Activated T-cell treated with anti-CD3 and anti-CD28 coated beads for 48 hours (primary cell): Measurements from ENCODE around the gene LRCH3.

Experiments
- DNase-seq: peaks from one replicate; pipeline ENCODE4 v3.0.0-alpha.2; 2020; ENCODE audit warnings: low read depth

LRCH3 gene

DNA sequence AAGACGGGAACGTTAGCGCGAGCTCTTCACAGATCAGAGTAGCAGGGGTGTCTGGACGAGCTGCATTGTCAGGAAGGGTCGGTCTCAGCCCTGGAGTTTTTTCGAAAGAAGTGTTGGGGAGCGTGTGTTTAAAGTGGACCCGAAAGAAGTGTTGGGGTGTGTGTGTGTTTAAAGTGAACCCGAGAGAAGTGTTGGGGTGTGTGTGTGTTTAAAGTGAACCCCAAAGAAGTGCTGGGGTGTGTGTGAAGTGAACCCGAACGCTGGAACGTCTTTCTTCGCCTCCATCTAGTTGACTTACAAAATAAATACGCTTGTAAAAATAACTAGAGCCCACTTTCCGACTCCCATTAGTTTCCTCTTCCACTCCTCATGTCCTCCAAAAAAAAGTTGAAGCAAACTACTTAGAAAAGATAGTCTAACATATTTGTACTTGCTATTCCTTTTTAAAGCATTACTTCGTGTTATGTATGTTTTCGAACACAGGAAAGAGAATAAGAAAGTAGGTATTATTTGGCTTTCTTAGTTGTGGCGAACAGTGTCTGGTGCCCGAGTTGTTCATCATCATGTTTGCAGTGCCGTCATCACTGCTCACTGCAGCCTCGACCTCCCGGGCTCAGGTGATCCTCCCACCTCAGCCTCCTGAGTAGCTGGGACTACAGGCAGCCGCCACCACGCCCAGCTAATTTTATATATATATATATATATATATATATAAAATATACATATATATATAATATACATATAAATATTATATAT, 1.0 kb downstream of the LRCH3 start:
- DNase-seq, result no peak

DNA sequence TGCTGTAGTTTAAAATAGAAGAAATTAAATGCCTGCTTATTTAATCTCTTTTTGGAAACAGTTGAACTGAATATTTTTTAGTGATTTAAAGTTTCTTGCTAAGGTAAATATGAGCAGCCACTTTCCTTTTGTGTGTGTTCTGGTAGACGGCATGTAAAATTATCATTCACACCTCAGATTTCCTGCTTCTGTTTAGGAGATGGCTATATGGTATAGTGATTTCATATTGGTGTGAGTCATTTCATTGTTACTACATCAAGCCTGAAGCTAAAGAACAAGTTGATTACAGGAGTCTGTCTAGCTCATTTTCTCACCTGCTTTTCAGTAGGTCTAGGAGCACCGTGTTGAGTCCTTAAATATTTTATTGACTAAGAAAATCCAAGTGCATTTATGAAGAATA, 2.2 kb downstream of the LRCH3 start:
- DNase-seq, result no peak

DNA sequence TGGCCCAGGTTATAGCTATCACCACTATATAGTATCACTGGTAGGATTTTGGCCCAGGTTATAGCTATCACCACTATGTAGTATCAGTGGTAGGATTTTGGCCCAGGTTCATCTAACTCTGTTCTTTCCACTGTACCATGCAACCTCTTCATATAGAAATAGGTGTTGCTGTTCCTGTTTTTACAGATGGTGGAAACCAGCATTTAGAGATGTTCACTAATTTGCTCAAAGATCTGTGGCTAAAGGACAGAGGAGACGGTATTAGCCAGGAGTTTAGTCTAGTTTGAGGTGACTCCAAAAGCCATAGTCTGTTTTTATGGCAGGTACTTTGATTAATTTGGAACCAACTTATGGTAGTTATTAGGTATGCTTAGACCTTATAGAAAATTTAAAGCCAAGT, 3.1 kb downstream of the LRCH3 start:
- DNase-seq, result no peak

DNA sequence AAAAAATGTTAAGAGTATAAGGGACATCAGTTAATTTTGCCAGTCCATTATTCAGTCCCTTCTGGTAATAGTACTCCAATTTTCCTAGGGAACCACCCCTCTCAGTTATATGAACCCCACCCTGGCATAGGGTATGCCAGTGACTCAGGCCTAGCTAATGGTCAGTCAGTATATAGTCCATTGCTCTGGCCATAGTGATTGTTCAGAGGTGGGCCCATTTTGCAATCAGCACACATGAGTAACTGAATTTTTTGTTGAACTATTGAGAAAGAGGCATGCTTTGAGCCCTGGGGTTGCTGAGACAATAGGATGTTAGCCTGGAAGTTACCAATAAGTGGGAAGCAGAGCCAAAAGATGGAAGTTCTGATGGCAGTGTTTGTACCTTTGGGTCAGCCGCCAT, 4.1 kb downstream of the LRCH3 start:
- no peak for DNase-seq

DNA sequence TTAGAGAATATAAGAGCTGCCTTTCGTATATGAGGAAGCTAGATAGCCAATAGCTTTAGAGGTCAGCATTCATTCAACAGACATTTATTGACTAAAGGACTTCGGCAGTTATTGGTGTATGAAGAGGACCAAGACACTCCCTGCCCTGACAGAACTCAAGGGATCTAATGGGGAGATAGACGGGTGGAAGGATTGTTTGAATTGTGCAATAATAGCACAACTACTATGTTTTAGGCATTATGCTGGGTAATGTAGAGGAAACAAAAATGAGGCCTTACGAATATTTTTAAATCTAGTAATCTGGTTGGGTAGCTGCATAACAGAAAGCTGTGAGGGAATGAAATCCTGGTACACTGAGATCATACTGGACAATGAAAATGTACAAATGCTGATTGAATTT, 5.0 kb downstream of the LRCH3 start:
- no peak for DNase-seq

- no peak for DNase-seq
Observed at GRCh38 chr3:197798863-197799262, 7.8 kb downstream of the LRCH3 start.

DNA sequence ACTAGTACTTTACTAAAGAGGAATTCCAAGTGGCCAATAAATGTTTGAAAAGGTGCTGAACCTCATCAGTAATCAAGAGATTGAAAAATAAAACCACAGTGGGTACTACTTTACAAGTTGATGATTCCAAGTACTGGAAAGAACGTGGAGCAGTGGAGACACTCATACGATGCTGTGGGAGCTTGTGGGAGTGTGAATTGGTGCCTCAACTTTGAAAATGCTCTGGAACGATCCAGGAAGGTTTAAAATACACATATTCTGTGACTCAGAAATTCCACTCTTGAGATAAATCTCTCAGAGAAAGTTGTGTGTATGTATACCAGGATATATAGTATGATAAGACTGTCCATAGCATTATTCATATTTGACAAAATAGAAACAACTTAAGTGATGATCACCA, 9.3 kb downstream of the LRCH3 start:
- no peak for DNase-seq

DNA sequence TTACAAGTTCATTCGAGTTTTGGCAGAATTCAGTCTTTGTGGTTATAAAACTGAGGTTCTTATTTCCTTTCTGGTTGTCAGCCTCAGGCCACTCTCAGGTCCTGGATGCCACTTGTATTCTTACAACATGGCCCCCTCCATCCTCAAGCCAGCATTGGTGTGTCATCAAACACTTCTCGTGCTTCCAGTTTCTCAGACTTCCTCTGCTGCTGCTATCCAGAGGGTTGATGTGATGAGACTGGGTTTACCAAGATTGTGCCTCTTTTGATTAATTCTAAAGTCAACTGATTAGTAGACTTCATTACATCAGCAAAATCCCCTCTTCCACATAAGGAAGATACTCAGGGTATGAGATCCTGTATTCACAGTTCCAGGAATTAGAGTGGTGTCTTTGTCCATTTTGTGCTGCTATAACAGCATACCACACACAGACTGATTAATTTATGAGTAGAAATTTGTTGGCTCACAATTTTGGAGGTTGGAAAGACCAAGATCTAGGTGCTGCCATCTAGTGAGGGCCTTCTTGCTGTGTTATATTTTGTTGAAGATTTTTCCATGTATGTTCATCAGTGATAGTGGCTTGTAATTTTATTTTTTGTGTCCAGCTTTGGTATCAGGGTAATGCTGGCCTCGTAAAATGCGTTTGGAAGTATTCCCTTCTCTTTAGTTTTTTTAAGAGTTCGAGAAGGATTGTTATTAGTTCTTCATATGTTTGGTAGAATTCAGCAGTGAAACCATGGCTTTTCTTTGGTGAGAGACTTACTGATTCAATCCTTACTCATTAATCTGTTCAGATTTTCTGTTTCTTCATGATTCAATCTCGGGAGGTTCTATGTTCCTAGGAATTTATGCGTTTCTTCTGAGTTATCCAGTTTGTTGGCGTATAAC, 11.1 kb downstream of the LRCH3 start:
- DNase-seq, result no peak

GRCh38 chr3:197802779-197803459, 11.9 kb downstream of the LRCH3 start:
- no peak for DNase-seq

DNA sequence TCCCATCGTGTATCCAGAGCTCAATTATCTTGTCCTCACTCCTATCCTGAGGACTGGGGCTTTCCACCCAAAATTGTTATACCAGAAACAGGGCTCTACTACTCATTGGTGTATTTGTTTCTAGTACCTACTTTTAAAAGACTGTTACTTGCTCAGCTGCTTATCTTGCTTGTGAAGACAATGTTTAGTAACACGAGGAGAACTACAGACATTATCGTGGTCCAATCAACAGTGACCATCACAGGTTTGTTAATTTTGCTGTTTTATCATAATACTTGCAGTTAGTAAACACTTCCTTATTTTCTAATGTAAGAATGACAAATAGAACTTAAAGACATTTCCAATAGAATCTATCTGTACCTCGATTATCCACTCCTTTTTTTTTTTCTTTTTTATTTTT, 13.5 kb downstream of the LRCH3 start:
- no peak for DNase-seq

DNA sequence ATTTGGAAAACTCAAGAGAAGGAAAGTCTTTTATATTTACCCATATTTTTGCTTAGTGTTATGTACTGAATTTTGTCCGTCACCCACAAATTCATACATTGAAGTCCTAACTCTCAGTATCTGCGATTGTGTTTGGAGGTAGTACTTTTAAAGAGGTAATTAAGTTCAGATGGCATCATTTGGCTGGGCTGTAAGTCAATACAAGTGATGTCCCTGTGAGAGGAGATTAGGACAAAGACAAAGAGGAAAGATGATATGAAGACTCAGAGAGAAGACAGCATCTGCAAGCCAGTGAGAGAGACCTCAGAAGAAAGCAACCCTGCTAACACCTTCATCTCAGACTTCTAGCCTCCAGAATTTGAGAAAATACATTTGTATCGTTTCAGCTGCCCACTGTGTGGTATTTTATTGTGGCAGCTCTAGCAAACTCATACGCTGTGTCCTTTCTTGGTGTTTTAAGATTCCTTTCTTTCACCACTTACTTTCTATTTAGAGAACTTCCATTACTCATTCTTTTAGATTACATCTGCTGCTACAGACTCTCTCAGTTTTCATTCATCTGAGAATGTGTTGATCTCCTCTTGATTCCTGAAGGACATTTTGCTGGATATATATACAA, 17.0 kb downstream of the LRCH3 start:
- no peak for DNase-seq

GRCh38 chr3:197809356-197810020, 18.4 kb downstream of the LRCH3 start:
- no peak for DNase-seq

DNA sequence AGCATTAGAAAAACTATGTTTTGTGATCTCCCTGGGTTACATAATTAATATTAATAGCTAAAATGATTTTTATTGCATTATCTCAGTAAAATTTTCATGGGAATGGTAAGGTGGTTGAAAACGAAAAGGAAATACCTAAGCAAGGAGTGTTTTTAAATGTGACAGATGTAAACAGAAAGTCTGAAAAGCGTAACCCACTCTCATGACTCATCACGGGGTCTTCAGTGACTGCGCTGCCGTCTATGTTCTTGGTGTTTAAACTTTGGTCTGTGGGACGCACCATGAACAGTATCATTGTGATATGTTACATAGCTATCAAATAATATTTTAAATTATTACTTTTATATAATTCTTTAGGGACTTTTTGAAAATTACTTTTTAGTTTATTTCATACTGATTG, 19.8 kb downstream of the LRCH3 start:
- DNase-seq, result no peak

GRCh38 chr3:197811343-197811742, 20.3 kb downstream of the LRCH3 start:
- DNase-seq, result no peak

GRCh38 chr3:197814372-197814771, 23.3 kb downstream of the LRCH3 start:
- no peak for DNase-seq

DNA sequence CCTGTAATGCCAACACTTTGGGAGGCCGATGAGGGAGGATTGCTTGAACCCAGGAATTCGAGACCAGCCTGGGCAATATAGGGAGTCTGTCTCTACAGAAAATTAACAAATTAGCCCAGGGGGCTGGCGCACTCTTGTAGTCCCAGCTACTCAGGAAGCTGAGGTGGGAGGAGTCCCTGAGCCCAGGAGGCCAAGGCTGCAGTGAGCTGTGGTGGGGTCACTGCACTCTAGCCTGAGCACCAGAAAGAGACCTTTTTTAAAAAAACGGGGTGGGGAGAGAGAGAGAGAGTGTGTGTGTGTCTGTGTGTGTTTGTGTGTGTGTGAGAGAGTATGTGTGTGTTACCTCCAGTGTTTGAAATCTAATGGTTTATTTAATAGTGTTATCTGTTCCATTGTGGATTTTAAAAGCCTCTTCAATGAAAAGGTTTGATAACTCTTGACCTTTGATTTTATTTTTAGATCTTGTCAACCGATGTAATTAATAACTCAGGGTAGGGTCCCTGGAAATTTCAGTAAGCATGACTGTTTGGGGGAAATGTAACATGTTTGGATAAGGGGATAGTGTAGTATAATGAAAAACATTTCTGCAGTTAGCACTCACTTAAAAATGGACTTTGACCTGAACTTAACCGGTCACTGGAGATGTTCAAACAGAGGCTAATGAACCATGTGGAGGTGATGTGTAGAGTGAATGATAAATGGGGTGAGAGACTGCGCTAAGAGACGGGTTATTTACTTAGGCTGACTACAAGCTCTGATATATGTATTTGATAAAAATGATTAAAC, 29.7 kb downstream of the LRCH3 start:
- DNase-seq, result no peak

DNA sequence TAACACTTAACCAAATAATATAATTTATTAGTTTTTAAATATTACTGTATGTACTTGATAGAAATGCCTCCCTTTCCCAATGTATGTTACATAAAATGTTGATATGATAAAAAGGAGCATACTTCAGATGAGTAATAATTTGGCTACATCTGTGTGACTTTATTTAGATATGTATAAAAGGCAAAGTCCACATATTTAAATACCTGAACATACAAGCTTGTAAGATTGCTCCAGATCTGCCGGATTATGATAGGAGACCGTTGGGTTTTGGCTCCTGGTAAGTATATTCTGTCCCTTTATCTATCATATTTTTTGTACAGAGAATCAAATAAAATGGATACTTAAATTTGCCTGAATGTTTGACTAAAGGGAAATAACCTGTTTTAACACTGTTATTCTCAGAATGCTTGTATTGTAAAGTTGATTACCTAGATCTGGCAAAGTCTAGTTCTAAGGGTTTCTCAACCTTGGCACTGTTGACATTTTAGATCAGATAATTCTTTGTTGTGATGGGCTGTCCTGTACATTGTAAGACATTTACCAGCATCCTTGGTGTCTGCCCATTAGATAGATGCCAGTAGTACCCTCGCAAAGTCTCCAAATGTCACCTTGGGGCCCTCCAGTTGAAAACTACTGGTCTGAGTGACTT, 38.5 kb downstream of the LRCH3 start:
- DNase-seq, result no peak

GRCh38 chr3:197830308-197830966, 39.4 kb downstream of the LRCH3 start:
- no peak for DNase-seq

DNA sequence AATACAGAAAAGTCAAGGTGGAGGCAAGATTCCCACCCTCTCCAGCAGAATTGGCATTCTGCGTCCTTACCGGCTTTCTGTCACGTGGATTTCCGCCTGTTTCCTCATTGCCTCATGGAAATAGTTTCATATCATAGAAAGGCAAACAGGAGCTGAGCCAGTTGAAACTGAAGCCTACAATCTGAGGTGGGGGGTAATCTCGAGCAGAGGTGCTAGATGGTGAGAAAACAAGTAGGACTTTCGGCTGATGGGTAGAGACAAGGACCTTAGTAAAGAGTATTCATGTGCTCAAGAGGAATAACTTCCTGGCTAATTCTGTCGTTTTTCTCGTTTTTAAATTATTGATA, 39.9 kb downstream of the LRCH3 start:
- DNase-seq, result no peak
